ENCODE measurements around the gene C12orf42.

Gene C12orf42

DNA sequence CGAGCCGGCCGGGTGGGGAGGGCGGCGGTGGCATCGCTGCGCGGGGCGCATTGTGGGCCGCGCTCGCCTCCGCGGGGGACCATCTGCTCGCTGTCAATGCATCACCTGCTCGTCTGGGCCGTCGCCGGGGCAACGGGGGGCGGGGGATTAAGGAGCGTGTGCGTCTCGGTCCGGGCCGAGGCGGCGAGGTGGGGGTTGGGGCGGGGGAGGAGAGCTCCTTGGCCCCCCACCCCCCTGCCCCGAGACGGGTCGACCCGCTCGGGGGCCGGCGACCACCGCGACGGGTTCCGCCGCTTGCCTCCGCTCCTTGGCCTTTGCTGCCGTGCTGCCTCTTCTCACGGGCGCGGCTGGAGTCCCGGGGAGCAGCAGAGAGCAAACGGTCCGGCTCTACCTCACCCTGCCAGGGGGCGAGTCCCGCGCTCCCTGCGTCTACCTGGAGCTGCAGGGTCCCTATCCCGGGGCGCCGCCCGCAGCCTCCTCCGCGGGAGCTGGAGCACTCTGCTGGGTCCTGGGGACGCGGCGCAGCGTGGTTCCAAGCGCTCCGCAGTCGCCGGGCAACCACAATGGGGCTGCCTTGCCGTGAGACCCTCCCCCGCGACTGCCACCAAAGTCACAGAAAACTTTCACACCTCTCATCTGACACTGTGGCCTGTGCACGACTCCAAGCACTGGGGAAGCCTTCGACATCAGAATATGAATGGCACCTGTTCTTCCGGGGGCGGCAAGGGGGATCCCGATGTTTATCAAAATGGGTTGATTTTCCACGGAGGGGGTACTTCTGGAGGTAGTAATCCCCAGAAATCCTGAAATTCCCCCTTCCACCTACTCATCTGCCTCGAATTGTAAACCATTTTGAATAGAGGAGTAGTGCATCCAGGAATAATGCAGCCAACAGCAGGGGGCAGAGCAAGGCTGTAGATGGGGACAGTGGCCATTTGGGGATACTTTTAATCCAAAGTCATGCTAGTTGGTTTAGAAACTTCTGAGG, at the start of gene C12orf42:
TSS of gene C12orf42 (minus strand) at position 500 of the 988 bp plus-strand sequence. CDS start 17,542 bp downstream, outside the sequence.
- Histone ChIP-seq H3K9me2 (replicated peaks; ENCODE audit: insufficient read depth, low read length) (no peaks in the 10 kb centered on the region), H3F3A (ENCODE audit: insufficient read depth) (no peaks in the 10 kb centered on the region), H2AFZ (ENCODE audit: low read depth, low read length, severe bottlenecking) (no peak within 1 kb of the TSS), H3K27ac (ENCODE audit: low read depth, low read length) (no peak within 1 kb of the TSS), H3K4me2 (ENCODE audit: low read depth, low read length, poor library complexity, severe bottlenecking) (no peak within 1 kb of the TSS), H3K9ac (ENCODE audit: low read length) (no peak within 1 kb of the TSS), H3K9me3 (ENCODE audit: insufficient read depth, low read length) (no peaks in the 10 kb centered on the region), H4K20me1 (ENCODE audit: low read depth, low read length) (no peaks in the 10 kb centered on the region), H3K36me3 (ENCODE audit: low read length) (no peaks in the 10 kb centered on the region), H3K4me3 (ENCODE audit: insufficient read depth, low read length, poor library complexity, severe bottlenecking) (no peak within 1 kb of the TSS), H3K79me2 (ENCODE audit: insufficient read depth, low read length) (no peaks in the 10 kb centered on the region), H3K27me3 (ENCODE audit: low read length) (no peaks in the 10 kb centered on the region)
- TF ChIP-seq, protein P1, sequence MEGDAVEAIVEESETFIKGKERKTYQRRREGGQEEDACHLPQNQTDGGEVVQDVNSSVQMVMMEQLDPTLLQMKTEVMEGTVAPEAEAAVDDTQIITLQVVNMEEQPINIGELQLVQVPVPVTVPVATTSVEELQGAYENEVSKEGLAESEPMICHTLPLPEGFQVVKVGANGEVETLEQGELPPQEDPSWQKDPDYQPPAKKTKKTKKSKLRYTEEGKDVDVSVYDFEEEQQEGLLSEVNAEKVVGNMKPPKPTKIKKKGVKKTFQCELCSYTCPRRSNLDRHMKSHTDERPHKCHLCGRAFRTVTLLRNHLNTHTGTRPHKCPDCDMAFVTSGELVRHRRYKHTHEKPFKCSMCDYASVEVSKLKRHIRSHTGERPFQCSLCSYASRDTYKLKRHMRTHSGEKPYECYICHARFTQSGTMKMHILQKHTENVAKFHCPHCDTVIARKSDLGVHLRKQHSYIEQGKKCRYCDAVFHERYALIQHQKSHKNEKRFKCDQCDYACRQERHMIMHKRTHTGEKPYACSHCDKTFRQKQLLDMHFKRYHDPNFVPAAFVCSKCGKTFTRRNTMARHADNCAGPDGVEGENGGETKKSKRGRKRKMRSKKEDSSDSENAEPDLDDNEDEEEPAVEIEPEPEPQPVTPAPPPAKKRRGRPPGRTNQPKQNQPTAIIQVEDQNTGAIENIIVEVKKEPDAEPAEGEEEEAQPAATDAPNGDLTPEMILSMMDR (IDR thresholded peaks at IDR 0.05; ENCODE audit: insufficient read depth, low read length, poor library complexity, severe bottlenecking) = no peak
- TF ChIP-seq EZH2phosphoT487 (conservative IDR thresholded peaks at IDR 0.05; ENCODE audit: low read length) = no peak

- Histone ChIP-seq H3K9me3 (ENCODE audit: insufficient read depth, low read length) (no peaks in the 10 kb centered on the region), H3F3A (ENCODE audit: insufficient read depth) (no peaks in the 10 kb centered on the region), H3K27ac (ENCODE audit: low read depth, low read length) (no peak overlapping the region), H3K4me2 (ENCODE audit: low read depth, low read length, poor library complexity, severe bottlenecking) (no peak overlapping the region), H3K4me3 (ENCODE audit: insufficient read depth, low read length, poor library complexity, severe bottlenecking) (no peak overlapping the region), H3K9me2 (replicated peaks; ENCODE audit: insufficient read depth, low read length) (no peaks in the 10 kb centered on the region), H2AFZ (ENCODE audit: low read depth, low read length, severe bottlenecking) (no peak overlapping the region), H3K27me3 (ENCODE audit: low read length) (no peaks in the 10 kb centered on the region), H4K20me1 (ENCODE audit: low read depth, low read length) (no peaks in the 10 kb centered on the region), H3K36me3 (ENCODE audit: low read length) (no peaks in the 10 kb centered on the region), H3K79me2 (ENCODE audit: insufficient read depth, low read length) (no peaks in the 10 kb centered on the region), H3K9ac (ENCODE audit: low read length) (no peak overlapping the region)
- TF ChIP-seq EZH2phosphoT487 (conservative IDR thresholded peaks at IDR 0.05; ENCODE audit: low read length) = no peak
- TF ChIP-seq, protein P1 (IDR thresholded peaks at IDR 0.05; ENCODE audit: insufficient read depth, low read length, poor library complexity, severe bottlenecking) = no peak
Measured at GRCh38 chr12:103542078-103542477, 46.3 kb upstream of the C12orf42 start.

DNA sequence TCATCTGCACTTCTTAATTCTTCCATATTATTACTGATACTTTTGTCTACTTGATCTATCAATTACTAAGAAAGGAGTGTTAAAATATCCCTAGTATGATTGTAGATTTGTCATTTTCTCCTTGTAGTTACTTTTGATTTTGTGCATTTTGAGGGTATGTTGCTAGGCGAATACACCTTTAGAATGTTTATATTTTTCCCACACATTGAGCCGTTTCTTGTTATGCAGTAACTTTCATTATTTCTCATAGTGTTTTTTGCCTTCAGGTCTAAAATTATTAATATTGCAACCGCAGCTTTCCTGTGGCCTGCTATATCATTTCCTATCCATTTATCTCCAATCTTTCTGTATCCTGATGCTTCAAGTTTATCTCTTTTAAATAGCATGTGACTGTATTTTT, 44.6 kb upstream of the C12orf42 start:
- no peaks in the 10 kb centered on the region for H3K79me2 ChIP-seq (ENCODE audit: insufficient read depth, low read length)
- no peaks in the 10 kb centered on the region for H3K9me3 ChIP-seq (ENCODE audit: insufficient read depth, low read length)
- no peak overlapping the region for H3K4me3 ChIP-seq (ENCODE audit: insufficient read depth, low read length, poor library complexity, severe bottlenecking)
- H3K27ac ChIP-seq (ENCODE audit: low read depth, low read length) = no peak overlapping the region
- no peak overlapping the region for H3K9ac ChIP-seq (ENCODE audit: low read length)
- no peak overlapping the region for H2AFZ ChIP-seq (ENCODE audit: low read depth, low read length, severe bottlenecking)
- H4K20me1 ChIP-seq (ENCODE audit: low read depth, low read length) = no peaks in the 10 kb centered on the region
- no peaks in the 10 kb centered on the region for H3K9me2 ChIP-seq (replicated peaks; ENCODE audit: insufficient read depth, low read length)
- H3K27me3 ChIP-seq (ENCODE audit: low read length) = no peaks in the 10 kb centered on the region
- H3K36me3 ChIP-seq (ENCODE audit: low read length) = no peaks in the 10 kb centered on the region
- no peaks in the 10 kb centered on the region for H3F3A ChIP-seq (ENCODE audit: insufficient read depth)
- TF ChIP-seq, protein P1 (IDR thresholded peaks at IDR 0.05; ENCODE audit: insufficient read depth, low read length, poor library complexity, severe bottlenecking) = no peak
- TF ChIP-seq EZH2phosphoT487 (conservative IDR thresholded peaks at IDR 0.05; ENCODE audit: low read length) = no peak
- H3K4me2 ChIP-seq (ENCODE audit: low read depth, low read length, poor library complexity, severe bottlenecking) = no peak overlapping the region
